RWPE2 (cell line): Measurements from ENCODE around the gene SNX15.
"Not testable (repeated sequence)": the region's sequence is repeated elsewhere in the genome, so short reads cannot be mapped to it uniquely, and the experiment has no call there.

Source experiments
- ATAC-seq: fragments of 200-7000 bp; cut with Tn5 transposase; 3 replicates; pipeline ENCODE4 v1.9.1; 2021; ENCODE audit warnings: low read depth
- DNase-seq: peaks from one replicate; pipeline ENCODE4 v3.0.0-alpha.2; 2020; ENCODE audit warnings: low spot score
- H3K27ac ChIP-seq: fragments of 450-650 bp; 2 replicates; pipeline ENCODE4 v1.5.1; 2017; ENCODE audit warnings: mild to moderate bottlenecking; ENCODE audit not compliant: poor library complexity, severe bottlenecking
- H3K27me3 ChIP-seq: fragments of 250-450 bp; sonication (Bioruptor Pico); 2 replicates; pipeline ENCODE4 v1.5.1; 2021; ENCODE audit warnings: mild to moderate bottlenecking, moderate library complexity; ENCODE audit not compliant: insufficient read depth, poor library complexity, severe bottlenecking
- H3K36me3 ChIP-seq: fragments of 250-450 bp; sonication (Bioruptor Pico); 2 replicates; pipeline ENCODE4 v1.5.1; 2020; ENCODE audit warnings: low read depth, mild to moderate bottlenecking, moderate library complexity
- H3K4me1 ChIP-seq: fragments of 250-450 bp; sonication (Bioruptor Pico); 2 replicates; pipeline ENCODE4 v1.5.1; 2021; ENCODE audit warnings: mild to moderate bottlenecking, moderate library complexity; ENCODE audit not compliant: insufficient read depth, poor library complexity, severe bottlenecking
- H3K4me3 ChIP-seq: fragments of 250-450 bp; sonication (Bioruptor Pico); 2 replicates; pipeline ENCODE4 v1.5.1; 2021; ENCODE audit warnings: mild to moderate bottlenecking, moderate library complexity; ENCODE audit not compliant: severe bottlenecking
- H3K9me3 ChIP-seq: fragments of 250-450 bp; sonication (Bioruptor Pico); 2 replicates; pipeline ENCODE4 v1.5.1; 2021; ENCODE audit warnings: mild to moderate bottlenecking, moderate library complexity; ENCODE audit not compliant: severe bottlenecking
- CTCF ChIP-seq: fragments of 450-650 bp; IDR thresholded peaks from one replicate; pipeline ENCODE4 v1.5.1; 2017; ENCODE audit warnings: mild to moderate bottlenecking, moderate library complexity; ENCODE audit not compliant: poor library complexity, severe bottlenecking

Gene SNX15

GRCh38 chr11:65027213-65028067 lies at the start of gene SNX15:
Gene SNX15 (plus strand): TSS chr11:65027439. CDS start chr11:65027538, 99 bp downstream.
- Histone ChIP-seq H3K9me3 (no peaks in the 10 kb centered on the region), H3K27me3 (no peaks in the 10 kb centered on the region), H3K4me1 (no peaks in the 10 kb centered on the region), H3K27ac (peak within 1 kb of the TSS; percentile 61), H3K4me3 (peak within 1 kb of the TSS; percentile 46), H3K36me3 (peaks cover 5% of the 10 kb centered on the region; the same call in 1 of the 2 replicates)
- TF ChIP-seq CTCF: peak; percentile 48
- DNase-seq (peak; percentile 91), ATAC-seq (peak; percentile 94)

GRCh38 chr11:64983339-64983738 lies 43.9 kb upstream of the SNX15 start:
- H3K27ac ChIP-seq, H3K4me1 ChIP-seq, H3K9me3 ChIP-seq, DNase-seq, H3K27me3 ChIP-seq, H3K4me3 ChIP-seq, ATAC-seq, H3K36me3 ChIP-seq: not testable (repeated sequence)

- no peak for ATAC-seq
- no peak for TF ChIP-seq CTCF
These were observed 39.0 kb upstream of the SNX15 start for GRCh38 chr11:64987998-64988854.

GRCh38 chr11:64989416-64989815 lies 37.8 kb upstream of the SNX15 start:
- Histone ChIP-seq H3K27ac (no peak overlapping the region), H3K4me1 (no peaks in the 10 kb centered on the region), H3K36me3 (no peaks in the 10 kb centered on the region), H3K9me3 (no peaks in the 10 kb centered on the region), H3K27me3 (no peaks in the 10 kb centered on the region), H3K4me3 (no peak overlapping the region)
- no peak for DNase-seq
- TF ChIP-seq CTCF: no peak
- no peak for ATAC-seq

More at GRCh38 chr11:64987998-64988854, 39.0 kb upstream of the SNX15 start:
- Histone ChIP-seq H3K36me3 (no peaks in the 10 kb centered on the region), H3K9me3 (no peaks in the 10 kb centered on the region), H3K4me1 (no peaks in the 10 kb centered on the region), H3K27me3 (no peaks in the 10 kb centered on the region), H3K27ac (no peak overlapping the region), H3K4me3 (no peak overlapping the region)
- DNase-seq: no peak

- Histone ChIP-seq H3K4me3 (no peak overlapping the region), H3K4me1 (no peaks in the 10 kb centered on the region)
- no peak; the same call in 2 of the 3 replicates for ATAC-seq
These were observed 36.9 kb upstream of the SNX15 start for GRCh38 chr11:64990222-64990923.

More at GRCh38 chr11:64990222-64990923, 36.9 kb upstream of the SNX15 start:
- TF ChIP-seq CTCF: no peak
- no peak for DNase-seq
- no peaks in the 10 kb centered on the region for H3K36me3 ChIP-seq
- no peaks in the 10 kb centered on the region for H3K9me3 ChIP-seq
- no peak overlapping the region for H3K27ac ChIP-seq
- H3K27me3 ChIP-seq: no peaks in the 10 kb centered on the region
